WERI-Rb-1 (cell line): ENCODE data around the gene PPP2R3A.

ENCODE experiments used
- DNase-seq: peaks from one replicate; pipeline ENCODE4 v3.0.0-alpha.2; 2020
- H3K27ac ChIP-seq: fragments of 250-450 bp; sonication (Bioruptor Pico); 2 replicates; pipeline ENCODE4 v1.5.1; 2020; ENCODE audit warnings: mild to moderate bottlenecking, moderate library complexity
- H3K27me3 ChIP-seq: fragments of 250-450 bp; sonication (Bioruptor Pico); 2 replicates; pipeline ENCODE4 v1.5.1; 2021; ENCODE audit warnings: mild to moderate bottlenecking, low read depth, moderate library complexity; ENCODE audit not compliant: insufficient read depth, severe bottlenecking
- H3K36me3 ChIP-seq: fragments of 250-450 bp; sonication (Bioruptor Pico); 2 replicates; pipeline ENCODE4 v1.5.1; 2020; ENCODE audit warnings: mild to moderate bottlenecking, moderate library complexity
- H3K4me3 ChIP-seq: 2 replicates; pipeline ENCODE4 v1.5.1; 2011; ENCODE audit warnings: low read depth, mild to moderate bottlenecking, control low read depth, low read length
- H3K9me3 ChIP-seq: fragments of 250-450 bp; sonication (Bioruptor Pico); 2 replicates; pipeline ENCODE4 v1.5.1; 2021; ENCODE audit warnings: mild to moderate bottlenecking, moderate library complexity; ENCODE audit not compliant: severe bottlenecking
- TF ChIP-seq, protein P1 (sequence below): IDR thresholded peaks from 2 replicates; pipeline ENCODE4 v1.5.1; 2011; ENCODE audit warnings: low read depth, mild to moderate bottlenecking, control low read depth, inconsistent platforms, low read length

Gene PPP2R3A

DNA sequence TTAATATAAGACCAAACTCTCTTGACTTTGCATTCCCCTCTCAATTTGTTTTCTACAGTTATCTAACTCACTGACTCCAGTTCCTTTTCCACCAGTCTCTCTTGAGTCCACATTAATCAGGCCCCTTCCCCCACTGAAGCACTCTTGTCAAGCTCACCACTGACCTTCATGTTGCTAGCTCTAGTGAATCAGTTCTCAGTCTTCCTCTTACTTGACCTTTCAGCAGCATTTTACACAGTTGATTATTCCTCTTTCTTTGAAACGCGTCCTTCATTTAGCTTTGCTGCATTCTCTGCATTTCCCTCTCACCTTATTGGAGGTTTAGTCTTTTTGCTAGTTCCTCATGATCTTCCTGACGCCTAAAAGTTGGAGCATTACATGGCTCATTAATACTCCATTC, 8.3 kb downstream of the PPP2R3A start:
- Histone ChIP-seq H3K27me3 (no peaks in the 10 kb centered on the region), H3K27ac (no peak overlapping the region), H3K9me3 (no peaks in the 10 kb centered on the region), H3K4me3 (no peak overlapping the region), H3K36me3 (no peaks in the 10 kb centered on the region)
- DNase-seq = no peak
- TF ChIP-seq, protein P1, sequence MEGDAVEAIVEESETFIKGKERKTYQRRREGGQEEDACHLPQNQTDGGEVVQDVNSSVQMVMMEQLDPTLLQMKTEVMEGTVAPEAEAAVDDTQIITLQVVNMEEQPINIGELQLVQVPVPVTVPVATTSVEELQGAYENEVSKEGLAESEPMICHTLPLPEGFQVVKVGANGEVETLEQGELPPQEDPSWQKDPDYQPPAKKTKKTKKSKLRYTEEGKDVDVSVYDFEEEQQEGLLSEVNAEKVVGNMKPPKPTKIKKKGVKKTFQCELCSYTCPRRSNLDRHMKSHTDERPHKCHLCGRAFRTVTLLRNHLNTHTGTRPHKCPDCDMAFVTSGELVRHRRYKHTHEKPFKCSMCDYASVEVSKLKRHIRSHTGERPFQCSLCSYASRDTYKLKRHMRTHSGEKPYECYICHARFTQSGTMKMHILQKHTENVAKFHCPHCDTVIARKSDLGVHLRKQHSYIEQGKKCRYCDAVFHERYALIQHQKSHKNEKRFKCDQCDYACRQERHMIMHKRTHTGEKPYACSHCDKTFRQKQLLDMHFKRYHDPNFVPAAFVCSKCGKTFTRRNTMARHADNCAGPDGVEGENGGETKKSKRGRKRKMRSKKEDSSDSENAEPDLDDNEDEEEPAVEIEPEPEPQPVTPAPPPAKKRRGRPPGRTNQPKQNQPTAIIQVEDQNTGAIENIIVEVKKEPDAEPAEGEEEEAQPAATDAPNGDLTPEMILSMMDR = no peak

DNA sequence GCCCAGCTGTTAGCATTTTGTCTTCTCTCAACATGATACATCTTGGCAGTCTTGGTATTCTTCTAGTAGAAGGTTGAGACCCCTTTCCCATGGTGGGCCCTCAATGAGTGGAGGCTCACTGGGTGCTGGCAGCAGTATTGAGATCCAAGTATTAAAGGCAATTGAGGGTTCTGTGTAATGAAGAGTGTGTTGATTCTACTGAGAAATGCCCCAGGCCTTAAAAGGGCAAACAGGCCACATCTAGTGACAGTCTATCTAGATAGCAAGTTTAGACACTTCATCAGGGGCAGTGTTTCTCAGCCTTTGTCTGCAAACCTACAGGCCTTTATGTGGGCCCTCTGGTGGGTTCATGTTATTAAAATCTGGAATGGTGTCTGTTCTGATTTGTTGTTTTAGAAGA, 9.5 kb downstream of the PPP2R3A start:
- Histone ChIP-seq H3K9me3 (no peaks in the 10 kb centered on the region), H3K27ac (no peak overlapping the region), H3K4me3 (no peak overlapping the region), H3K27me3 (no peaks in the 10 kb centered on the region), H3K36me3 (no peaks in the 10 kb centered on the region)
- TF ChIP-seq, protein P1 = no peak
- DNase-seq = no peak

DNA sequence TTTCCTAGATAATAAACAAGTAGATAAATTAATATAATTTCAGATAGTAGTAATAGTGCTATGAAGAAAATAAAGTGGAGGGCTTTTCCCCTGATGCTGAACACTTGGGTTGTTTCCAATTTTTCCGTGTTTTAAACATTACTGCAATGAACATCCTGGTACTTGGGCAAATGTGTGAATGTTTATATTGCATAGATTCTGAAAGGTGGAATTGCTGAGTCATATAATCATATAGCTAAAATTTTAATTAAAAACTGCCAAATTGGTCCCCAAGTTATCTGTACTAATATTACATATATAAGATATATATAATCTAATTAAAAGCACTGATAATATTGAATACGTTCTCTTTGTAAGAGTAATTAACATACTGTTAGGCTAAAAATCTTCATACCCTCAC, 10.0 kb downstream of the PPP2R3A start:
- Histone ChIP-seq H3K27ac (no peak overlapping the region), H3K4me3 (no peak overlapping the region), H3K27me3 (no peaks in the 10 kb centered on the region), H3K9me3 (no peaks in the 10 kb centered on the region), H3K36me3 (no peaks in the 10 kb centered on the region)
- TF ChIP-seq, protein P1 = no peak
- no peak for DNase-seq

DNA sequence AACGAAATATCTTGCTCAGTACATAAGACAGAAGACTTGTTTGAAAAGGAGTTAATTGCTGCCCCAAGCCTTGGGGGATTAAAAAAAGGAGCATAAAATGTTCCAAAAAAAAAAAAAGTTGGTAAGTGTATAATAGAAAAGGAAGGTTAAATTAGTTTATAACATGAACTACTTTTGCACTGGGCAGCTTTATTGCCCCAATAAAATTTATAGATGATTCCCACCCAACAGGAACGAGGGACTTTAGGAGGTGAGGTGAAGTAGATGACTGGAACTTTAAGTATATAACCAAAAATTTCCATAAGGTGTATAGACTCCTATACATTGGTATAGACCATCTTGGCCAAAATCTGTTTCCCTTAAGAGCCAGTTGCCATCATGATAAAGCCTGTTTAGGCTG, 14.8 kb downstream of the PPP2R3A start:
- Histone ChIP-seq H3K36me3 (no peaks in the 10 kb centered on the region), H3K27me3 (no peaks in the 10 kb centered on the region), H3K9me3 (no peaks in the 10 kb centered on the region), H3K27ac (no peak overlapping the region), H3K4me3 (no peak overlapping the region)
- TF ChIP-seq, protein P1 = no peak
- no peak for DNase-seq

DNA sequence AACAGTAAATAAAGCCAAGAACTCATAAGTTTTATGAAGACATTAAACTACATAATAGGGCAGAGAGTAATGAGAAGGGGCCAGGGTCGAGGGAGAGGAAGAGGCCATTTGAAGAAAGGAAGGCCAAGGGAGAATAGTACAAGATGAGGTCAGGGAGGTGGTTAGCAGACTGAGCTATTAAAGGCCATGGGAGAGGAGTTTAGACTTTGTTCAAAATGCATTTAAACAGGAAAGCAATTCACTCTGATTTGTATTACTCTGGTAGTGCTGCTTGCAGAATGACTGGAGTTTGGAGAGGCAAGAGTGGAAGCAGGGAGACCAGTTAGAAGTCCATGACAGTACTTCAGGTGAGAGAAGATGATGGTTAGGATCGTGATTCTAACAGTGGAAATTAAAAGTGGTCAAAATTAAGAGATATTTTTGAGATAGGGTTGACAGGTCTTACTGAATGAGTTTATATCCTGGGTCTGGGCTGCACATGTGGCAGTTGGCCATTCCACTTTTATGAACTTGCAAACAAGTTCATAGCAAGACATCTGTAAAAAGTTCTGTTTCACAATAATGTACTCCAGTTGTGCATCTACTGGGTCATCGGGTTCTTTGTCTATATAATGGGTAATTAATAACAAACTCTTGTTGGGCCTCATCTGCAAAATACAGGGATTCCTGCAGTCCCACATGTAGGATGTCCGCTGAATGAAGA, 16.3 kb downstream of the PPP2R3A start:
- TF ChIP-seq, protein P1 = no peak
- Histone ChIP-seq H3K9me3 (no peaks in the 10 kb centered on the region), H3K36me3 (no peaks in the 10 kb centered on the region), H3K27ac (no peak overlapping the region), H3K27me3 (no peaks in the 10 kb centered on the region), H3K4me3 (no peak overlapping the region)
- DNase-seq = no peak

DNA sequence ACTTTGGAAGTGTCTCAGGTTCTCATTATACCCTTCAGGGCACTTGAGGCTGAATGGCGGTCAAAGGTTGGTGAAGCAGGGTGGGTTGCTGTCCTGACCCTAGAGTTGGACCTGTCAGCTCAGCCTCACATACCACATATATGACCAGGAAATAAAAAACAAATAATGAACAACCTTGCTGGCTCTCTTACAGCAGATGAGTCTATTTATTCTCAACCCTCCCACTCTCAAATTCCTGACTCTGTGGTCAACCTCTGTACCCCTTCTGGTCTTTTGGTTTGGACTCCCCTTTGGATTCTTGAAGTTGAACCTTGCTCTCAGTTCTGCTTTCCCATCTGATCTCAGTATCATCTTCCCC, 16.9 kb downstream of the PPP2R3A start:
- TF ChIP-seq, protein P1 = no peak
- no peak overlapping the region for H3K27ac ChIP-seq
- no peak overlapping the region for H3K4me3 ChIP-seq
- DNase-seq = no peak
- H3K27me3 ChIP-seq = no peaks in the 10 kb centered on the region
- no peaks in the 10 kb centered on the region for H3K36me3 ChIP-seq
- no peaks in the 10 kb centered on the region for H3K9me3 ChIP-seq
